ENCODE measurements around the gene FAM20C. TPM values are rescaled to one million over a fixed set of nuclear protein-coding genes. Genes with fewer than 3 reads are reported as not detected.

FAM20C gene
- total RNA-seq, 1 experiment from 2014 or later = 8.8 TPM

GRCh38 chr7:299628-300027 is 107.3 kb downstream of the FAM20C start:
- intact Hi-C loops (cut with micrococcal nuclease) = no loop called here
- H3K4me1 Mint-ChIP-seq (ENCODE audit: insufficient read depth, unreplicated experiment) = no peaks in the 10 kb centered on the region
- ChIA-PET CTCF (no interaction called here), POLR2A (no interaction called here)
- peaks cover 6% of the 10 kb centered on the region for H3K9me3 Mint-ChIP-seq (ENCODE audit: unreplicated experiment)
- DNase-seq (ENCODE audit: unreplicated experiment) = no peak
- no TSS peak for BruUV-seq (replicated peaks)
- no peaks in the 10 kb centered on the region for H3K36me3 Mint-ChIP-seq (ENCODE audit: insufficient read depth, unreplicated experiment)
- TF ChIP-seq, protein P1, sequence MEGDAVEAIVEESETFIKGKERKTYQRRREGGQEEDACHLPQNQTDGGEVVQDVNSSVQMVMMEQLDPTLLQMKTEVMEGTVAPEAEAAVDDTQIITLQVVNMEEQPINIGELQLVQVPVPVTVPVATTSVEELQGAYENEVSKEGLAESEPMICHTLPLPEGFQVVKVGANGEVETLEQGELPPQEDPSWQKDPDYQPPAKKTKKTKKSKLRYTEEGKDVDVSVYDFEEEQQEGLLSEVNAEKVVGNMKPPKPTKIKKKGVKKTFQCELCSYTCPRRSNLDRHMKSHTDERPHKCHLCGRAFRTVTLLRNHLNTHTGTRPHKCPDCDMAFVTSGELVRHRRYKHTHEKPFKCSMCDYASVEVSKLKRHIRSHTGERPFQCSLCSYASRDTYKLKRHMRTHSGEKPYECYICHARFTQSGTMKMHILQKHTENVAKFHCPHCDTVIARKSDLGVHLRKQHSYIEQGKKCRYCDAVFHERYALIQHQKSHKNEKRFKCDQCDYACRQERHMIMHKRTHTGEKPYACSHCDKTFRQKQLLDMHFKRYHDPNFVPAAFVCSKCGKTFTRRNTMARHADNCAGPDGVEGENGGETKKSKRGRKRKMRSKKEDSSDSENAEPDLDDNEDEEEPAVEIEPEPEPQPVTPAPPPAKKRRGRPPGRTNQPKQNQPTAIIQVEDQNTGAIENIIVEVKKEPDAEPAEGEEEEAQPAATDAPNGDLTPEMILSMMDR (IDR thresholded peaks at IDR 0.05; ENCODE audit: unreplicated experiment) = no peak
- no peak overlapping the region for H3K27ac Mint-ChIP-seq (ENCODE audit: low read depth, unreplicated experiment)
- no peak overlapping the region for H3K4me3 Mint-ChIP-seq (ENCODE audit: unreplicated experiment)
- H3K27me3 Mint-ChIP-seq (ENCODE audit: insufficient read depth, unreplicated experiment) = no peaks in the 10 kb centered on the region

DNA sequence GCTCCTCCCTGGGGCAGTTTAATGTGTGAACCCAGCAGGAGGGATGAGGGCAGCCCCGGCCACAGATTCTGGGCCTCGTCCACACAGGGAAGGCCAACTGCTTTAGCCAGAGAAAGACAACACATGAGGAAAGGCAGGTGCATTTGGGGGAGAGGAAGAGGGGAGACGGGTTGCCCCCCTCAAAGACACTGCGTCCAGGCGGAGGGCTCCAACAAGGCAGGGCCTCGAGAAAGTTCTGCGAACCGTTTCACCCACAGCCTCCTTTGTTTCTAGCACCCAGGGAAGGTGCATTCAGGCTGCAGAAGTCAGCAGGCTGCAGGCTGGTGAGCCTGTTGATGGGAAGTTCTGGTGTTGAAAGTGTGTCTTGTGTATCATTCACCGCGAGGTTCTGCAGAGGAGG is 107.7 kb downstream of the FAM20C start:
- BruUV-seq (replicated peaks) = no TSS peak
- CTCF ChIA-PET = no interaction called here
- Mint-ChIP-seq H3K27ac (ENCODE audit: low read depth, unreplicated experiment) (no peak overlapping the region), H3K36me3 (ENCODE audit: insufficient read depth, unreplicated experiment) (no peaks in the 10 kb centered on the region), H3K4me1 (ENCODE audit: insufficient read depth, unreplicated experiment) (no peaks in the 10 kb centered on the region), H3K9me3 (ENCODE audit: unreplicated experiment) (peaks cover 9% of the 10 kb centered on the region), H3K27me3 (ENCODE audit: insufficient read depth, unreplicated experiment) (no peaks in the 10 kb centered on the region), H3K4me3 (ENCODE audit: unreplicated experiment) (no peak overlapping the region)
- TF ChIP-seq, protein P1 (IDR thresholded peaks at IDR 0.05; ENCODE audit: unreplicated experiment) = no peak
- intact Hi-C loops (cut with micrococcal nuclease) = no loop called here
- DNase-seq (ENCODE audit: unreplicated experiment) = no peak
- POLR2A ChIA-PET = no interaction called here

DNA sequence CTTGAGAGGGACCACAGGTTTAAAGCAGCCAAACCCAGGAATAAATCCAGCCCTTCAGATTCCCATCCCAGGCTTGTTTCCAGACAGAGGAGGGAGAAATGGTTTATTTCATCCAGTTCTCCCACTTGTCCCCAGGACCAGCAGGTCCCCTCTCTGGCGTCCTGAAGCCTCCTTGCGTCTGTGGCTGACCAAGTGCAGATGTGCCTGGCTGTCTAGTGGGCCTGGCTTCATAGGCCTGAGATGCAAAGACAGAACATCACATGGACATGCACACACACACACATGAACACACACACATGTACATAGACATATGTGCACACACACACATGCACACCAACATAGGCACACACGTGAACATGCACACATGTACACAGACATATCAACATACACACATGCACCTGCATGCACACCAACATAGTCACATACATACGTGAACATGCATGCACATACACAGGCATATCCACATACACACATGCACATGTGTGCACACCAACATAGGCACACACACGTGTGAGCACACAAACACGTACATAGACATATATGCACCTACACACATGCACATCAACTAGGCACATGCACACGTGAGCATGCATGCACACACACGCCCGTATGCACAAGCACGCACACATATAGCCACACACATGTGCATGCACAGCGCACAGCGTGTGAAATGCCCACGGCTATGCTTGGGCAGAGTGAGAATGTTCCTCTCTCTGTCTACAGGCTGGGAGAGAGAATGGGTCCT is 108.3 kb downstream of the FAM20C start:
- H3K4me3 Mint-ChIP-seq (ENCODE audit: unreplicated experiment) = no peak overlapping the region
- ChIA-PET CTCF (no interaction called here), POLR2A (no interaction called here)
- TF ChIP-seq, protein P1 (IDR thresholded peaks at IDR 0.05; ENCODE audit: unreplicated experiment) = no peak
- H3K9me3 Mint-ChIP-seq (ENCODE audit: unreplicated experiment) = peaks cover 9% of the 10 kb centered on the region
- no peaks in the 10 kb centered on the region for H3K27me3 Mint-ChIP-seq (ENCODE audit: insufficient read depth, unreplicated experiment)
- no peak for DNase-seq (ENCODE audit: unreplicated experiment)
- no peaks in the 10 kb centered on the region for H3K4me1 Mint-ChIP-seq (ENCODE audit: insufficient read depth, unreplicated experiment)
- H3K27ac Mint-ChIP-seq (ENCODE audit: low read depth, unreplicated experiment) = no peak overlapping the region
- intact Hi-C loops (cut with micrococcal nuclease) = no loop called here
- no TSS peak for BruUV-seq (replicated peaks)
- H3K36me3 Mint-ChIP-seq (ENCODE audit: insufficient read depth, unreplicated experiment) = no peaks in the 10 kb centered on the region

DNA sequence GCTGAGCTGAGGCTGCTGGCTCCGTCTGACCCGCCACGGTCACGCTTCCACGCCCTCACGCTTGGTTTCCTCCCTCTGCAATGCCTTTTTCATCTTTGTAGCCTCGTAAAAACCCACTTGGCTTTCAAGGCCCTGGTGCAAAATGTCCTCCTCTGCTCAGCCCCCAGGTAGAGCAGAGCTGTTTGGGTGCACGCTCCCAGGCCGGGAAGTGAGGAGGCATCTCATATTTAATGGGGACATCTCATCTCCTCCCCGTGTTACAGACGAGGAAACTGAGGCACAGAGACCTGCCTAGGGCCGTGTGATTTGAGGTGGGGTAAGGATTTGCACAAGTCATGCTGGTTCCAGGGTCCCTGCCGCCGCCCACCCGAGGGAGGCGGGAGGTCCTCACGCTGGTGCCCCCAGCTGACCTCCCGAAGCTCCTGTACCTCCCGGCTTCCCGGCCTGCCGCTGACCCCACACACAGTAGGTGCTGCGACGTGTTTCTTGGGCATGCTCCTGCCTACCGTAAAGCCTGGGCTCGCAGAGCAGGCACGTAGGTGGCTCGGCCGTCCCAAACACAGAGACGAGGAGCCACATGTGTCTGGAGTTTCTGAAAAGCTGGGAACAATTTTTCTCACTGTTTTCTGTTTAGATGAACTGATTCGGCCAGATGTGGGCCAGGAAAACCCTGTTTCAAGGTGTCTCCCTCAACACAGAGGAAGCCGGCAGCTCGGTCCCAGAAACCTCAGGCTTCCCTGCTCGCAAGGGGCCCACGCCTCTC is 109.1 kb downstream of the FAM20C start:
- no TSS peak for BruUV-seq (replicated peaks)
- Mint-ChIP-seq H3K27me3 (ENCODE audit: insufficient read depth, unreplicated experiment) (no peaks in the 10 kb centered on the region), H3K9me3 (ENCODE audit: unreplicated experiment) (peaks cover 9% of the 10 kb centered on the region), H3K4me1 (ENCODE audit: insufficient read depth, unreplicated experiment) (no peaks in the 10 kb centered on the region), H3K27ac (ENCODE audit: low read depth, unreplicated experiment) (no peak overlapping the region), H3K36me3 (ENCODE audit: insufficient read depth, unreplicated experiment) (no peaks in the 10 kb centered on the region), H3K4me3 (ENCODE audit: unreplicated experiment) (no peak overlapping the region)
- CTCF ChIA-PET = no interaction called here
- TF ChIP-seq, protein P1 (IDR thresholded peaks at IDR 0.05; ENCODE audit: unreplicated experiment) = no peak
- DNase-seq (ENCODE audit: unreplicated experiment) = no peak
- POLR2A ChIA-PET = no interaction called here
- intact Hi-C loops (cut with micrococcal nuclease) = no loop called here
